Measurements from ENCODE around the gene MBNL2. TPM values are rescaled to one million over a fixed set of nuclear protein-coding genes. Genes with fewer than 3 reads are reported as not detected.

The MBNL2 gene
- total RNA-seq, 1 donor from 2014 or later, result 12.4 TPM

- no peak for DNase-seq
- TF ChIP-seq CTCF (IDR thresholded peaks at IDR 0.05; ENCODE audit: partially characterized antibody, unreplicated experiment), result no peak
- peaks cover 8% of the 10 kb centered on the region for H3K27me3 Mint-ChIP-seq (ENCODE audit: unreplicated experiment)
- H3K27ac Mint-ChIP-seq (ENCODE audit: unreplicated experiment), result no peak overlapping the region
- H3K9me3 Mint-ChIP-seq (ENCODE audit: unreplicated experiment), result peaks cover 11% of the 10 kb centered on the region
- peaks cover 46% of the 10 kb centered on the region for H3K4me1 Mint-ChIP-seq (ENCODE audit: low read depth, unreplicated experiment)
- H3K36me3 Mint-ChIP-seq (ENCODE audit: unreplicated experiment), result no peaks in the 10 kb centered on the region
- H3K4me3 Mint-ChIP-seq (ENCODE audit: unreplicated experiment), result no peak overlapping the region
These were observed 667 bp upstream of the MBNL2 start for GRCh38 chr13:97221466-97221865.

- DNase-seq, result no peak
- Mint-ChIP-seq H3K4me1 (ENCODE audit: low read depth, unreplicated experiment) (peaks cover 54% of the 10 kb centered on the region), H3K4me3 (ENCODE audit: unreplicated experiment) (peak overlapping the region; percentile 87), H3K27me3 (ENCODE audit: unreplicated experiment) (peaks cover 6% of the 10 kb centered on the region), H3K9me3 (ENCODE audit: unreplicated experiment) (peaks cover 7% of the 10 kb centered on the region), H3K36me3 (ENCODE audit: unreplicated experiment) (no peaks in the 10 kb centered on the region), H3K27ac (ENCODE audit: unreplicated experiment) (peak overlapping the region; percentile 94)
- no peak for TF ChIP-seq CTCF (IDR thresholded peaks at IDR 0.05; ENCODE audit: partially characterized antibody, unreplicated experiment)
These were observed 1.0 kb downstream of the MBNL2 start for GRCh38 chr13:97223037-97223710.

- H3K36me3 Mint-ChIP-seq (ENCODE audit: unreplicated experiment), result no peaks in the 10 kb centered on the region
- peaks cover 7% of the 10 kb centered on the region for H3K9me3 Mint-ChIP-seq (ENCODE audit: unreplicated experiment)
- DNase-seq, result peak; percentile 43
- peaks cover 50% of the 10 kb centered on the region for H3K4me1 Mint-ChIP-seq (ENCODE audit: low read depth, unreplicated experiment)
- peaks cover 6% of the 10 kb centered on the region for H3K27me3 Mint-ChIP-seq (ENCODE audit: unreplicated experiment)
- H3K4me3 Mint-ChIP-seq (ENCODE audit: unreplicated experiment), result peak overlapping the region; percentile 87
- no peak for TF ChIP-seq CTCF (IDR thresholded peaks at IDR 0.05; ENCODE audit: partially characterized antibody, unreplicated experiment)
- H3K27ac Mint-ChIP-seq (ENCODE audit: unreplicated experiment), result peak overlapping the region; percentile 94
These were observed 1.8 kb downstream of the MBNL2 start for GRCh38 chr13:97223711-97224541.

DNA sequence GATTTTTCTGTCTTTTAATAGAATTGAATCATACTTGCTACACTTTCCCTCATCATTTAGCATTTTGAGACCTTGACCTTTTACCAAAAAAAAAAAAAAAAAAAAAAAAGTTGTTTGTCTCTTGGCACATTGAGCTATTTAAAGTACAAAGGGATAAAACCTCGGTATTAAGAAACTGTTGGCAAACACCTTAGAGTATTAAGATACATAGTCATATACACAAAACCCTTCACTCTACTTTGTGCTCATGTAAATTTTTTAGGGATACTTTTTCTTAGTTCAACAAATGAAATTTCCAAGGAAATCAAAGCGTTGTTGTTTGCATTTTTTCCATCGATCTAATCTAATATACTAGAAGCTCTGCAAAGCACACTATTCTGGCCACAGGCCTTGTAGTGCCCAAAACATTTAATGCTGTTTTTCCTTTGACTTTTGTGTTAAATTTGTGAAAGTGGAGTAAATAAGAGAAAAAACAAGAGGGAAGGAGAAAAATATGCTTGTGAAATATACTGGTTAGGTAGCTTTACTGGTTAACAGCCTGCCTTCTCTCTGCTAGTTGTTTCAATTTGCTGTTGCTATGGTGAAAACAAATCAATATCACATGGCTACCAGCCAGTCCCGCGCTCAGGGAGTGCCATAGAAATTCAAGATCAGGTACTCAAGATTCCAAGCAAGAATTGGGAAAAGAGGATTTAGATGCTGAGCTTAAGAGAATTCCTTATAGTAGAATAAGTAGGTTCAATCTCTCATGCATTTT lies 2.6 kb downstream of the MBNL2 start:
- peak overlapping the region; percentile 94 for H3K27ac Mint-ChIP-seq (ENCODE audit: unreplicated experiment)
- no peaks in the 10 kb centered on the region for H3K36me3 Mint-ChIP-seq (ENCODE audit: unreplicated experiment)
- H3K4me3 Mint-ChIP-seq (ENCODE audit: unreplicated experiment), result peak overlapping the region; percentile 87
- DNase-seq, result peak; percentile 36
- peaks cover 6% of the 10 kb centered on the region for H3K27me3 Mint-ChIP-seq (ENCODE audit: unreplicated experiment)
- no peak for TF ChIP-seq CTCF (IDR thresholded peaks at IDR 0.05; ENCODE audit: partially characterized antibody, unreplicated experiment)
- H3K9me3 Mint-ChIP-seq (ENCODE audit: unreplicated experiment), result peaks cover 7% of the 10 kb centered on the region
- peaks cover 46% of the 10 kb centered on the region for H3K4me1 Mint-ChIP-seq (ENCODE audit: low read depth, unreplicated experiment)
